ENCODE results near the gene SLC22A4. TPM values are rescaled to one million over a fixed set of nuclear protein-coding genes. Genes with fewer than 3 reads are reported as not detected.

SLC22A4 gene
- total and polyA plus RNA-seq, 2 of the 8 experiments (the other 6 are each of a cell fraction or from before 2014, with no cell fraction given) = 0.45 to 0.60 TPM

DNA sequence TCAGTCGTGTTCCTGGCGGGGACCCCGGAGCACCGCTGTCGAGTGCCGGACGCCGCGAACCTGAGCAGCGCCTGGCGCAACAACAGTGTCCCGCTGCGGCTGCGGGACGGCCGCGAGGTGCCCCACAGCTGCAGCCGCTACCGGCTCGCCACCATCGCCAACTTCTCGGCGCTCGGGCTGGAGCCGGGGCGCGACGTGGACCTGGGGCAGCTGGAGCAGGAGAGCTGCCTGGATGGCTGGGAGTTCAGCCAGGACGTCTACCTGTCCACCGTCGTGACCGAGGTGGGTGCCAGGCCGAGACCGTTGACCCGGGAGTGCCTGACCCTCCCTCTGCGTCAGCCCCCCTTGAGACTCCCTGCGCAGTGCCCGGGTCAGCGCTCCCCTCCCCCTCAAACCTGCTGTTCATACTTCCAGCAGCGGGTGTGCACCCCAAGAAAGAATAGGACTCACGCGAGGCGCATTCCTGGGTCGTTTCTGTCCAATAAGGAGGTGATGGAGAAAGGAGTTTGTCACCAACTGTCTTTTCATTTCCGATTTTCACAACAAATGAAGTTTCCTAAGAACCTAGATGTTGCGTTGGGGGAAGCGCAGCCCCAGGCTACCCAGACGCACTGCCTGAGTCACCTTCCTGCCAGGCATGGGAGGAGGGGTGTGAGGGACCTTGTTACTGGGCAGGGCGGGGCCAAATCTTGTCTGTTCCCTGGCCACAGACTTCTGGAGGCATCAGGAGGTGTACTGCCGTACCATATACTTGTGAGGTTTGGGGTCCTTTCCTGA, 722 bp downstream of the SLC22A4 start:
- Histone ChIP-seq H3K79me2 (ENCODE audit: control insufficient read depth in 1 of 2, insufficient read depth in 2 of 2, low read length in 2 of 2) (no peaks in the 10 kb centered on the region), H3K23ac (ENCODE audit: insufficient read length) (no peak overlapping the region), H3K27me3 (replicated peaks in 1 of 4; ENCODE audit: control insufficient read depth in 3 of 4, extremely low read depth in 1 of 4, insufficient read depth in 3 of 4, low read length in 3 of 4) (peaks cover 2 to 21% (median 16%) of the 10 kb centered on the region in 4 experiments), H2AFZ (ENCODE audit: low read length) (no peak overlapping the region), H2BK120ac (replicated peaks; ENCODE audit: low read depth, low read length) (no peak overlapping the region), H3K14ac (ENCODE audit: insufficient read length) (no peak overlapping the region), H3K56ac (replicated peaks; ENCODE audit: insufficient read length, low read depth, low read length) (no peak overlapping the region), H3K4me2 (ENCODE audit: insufficient read depth in 1 of 2, low read depth in 2 of 2, low read length in 2 of 2) (peak overlapping the region; percentile 91 to 93), H2AK5ac (ENCODE audit: low read depth, low read length) (no peak overlapping the region), H3K4me3 (ENCODE audit: extremely low read depth in 1 of 4, insufficient read depth in 2 of 4, low read depth in 3 of 4, low read length in 4 of 4) (peak overlapping the region; percentile 48 to 75 (median 56)), H4K5ac (ENCODE audit: insufficient read length, low read depth, low read length) (no peak overlapping the region), H2BK5ac (ENCODE audit: low read depth, low read length) (0 out of 2 replicates have a peak overlapping the region, but pooled peaks have one; percentile 41), H3K4me1 (replicated peaks in 1 of 4; ENCODE audit: control insufficient read depth in 3 of 4, insufficient read depth in 4 of 4, low read length in 3 of 4) (peaks cover 0 to 12% (median 3%) of the 10 kb centered on the region in 4 experiments; a peak in 5 of 7 replicates), H3K79me1 (ENCODE audit: low read depth, low read length) (no peaks in the 10 kb centered on the region), H4K91ac (replicated peaks; ENCODE audit: insufficient read length, low read length) (no peak overlapping the region), H2BK12ac (ENCODE audit: low read depth, low read length) (no peak overlapping the region; the same call in 1 of the 2 replicates), H3K9ac (replicated peaks in 1 of 4; ENCODE audit: extremely low read depth in 1 of 4, low read depth in 3 of 4, low read length in 3 of 4) (no peak overlapping the region), H2BK20ac (ENCODE audit: low read length) (no peak overlapping the region), H4K20me1 (replicated peaks in 1 of 2; ENCODE audit: control insufficient read depth in 1 of 2, insufficient read depth in 2 of 2, low read length in 2 of 2) (peaks cover 1 to 3% of the 10 kb centered on the region in 2 experiments), H3K18ac (ENCODE audit: extremely low read depth, low read length) (peak overlapping the region; percentile 56; the same call in 1 of the 2 replicates), H4K8ac (ENCODE audit: extremely low read depth, insufficient read depth, low read length) (no peak overlapping the region; the same call in 1 of the 2 replicates), H3K23me2 (ENCODE audit: low read depth, low read length) (peaks cover 18% of the 10 kb centered on the region), H3K36me3 (ENCODE audit: control insufficient read depth in 2 of 4, insufficient read depth in 4 of 4, low read length in 3 of 4) (no peaks in the 10 kb centered on the region; a peak in 1 of 8 replicates), H2BK15ac (ENCODE audit: low read length) (peak overlapping the region; percentile 94; the same call in 1 of the 2 replicates), H3K4ac (replicated peaks; ENCODE audit: insufficient read length, low read depth, low read length) (no peak overlapping the region), H3K9me3 (ENCODE audit: insufficient read depth in 2 of 2, low read depth in 1 of 2, low read length in 1 of 2) (no peaks in the 10 kb centered on the region), H3K27ac (ENCODE audit: low read depth, low read length) (no peak overlapping the region)
- DNase-seq (ENCODE audit: low read depth in 1 of 2, low spot score in 2 of 2) (no peak), FAIRE-seq (no peak)
- WGBS, 2 experiments (ENCODE audit: extremely low coverage in 1 of 2, insufficient coverage in 1 of 2, insufficient read length in 1 of 2, insufficient replicate concordance in 2 of 2, low coverage in 1 of 2, low lambda C conversion rate in 2 of 2, missing lambda C conversion rate in 1 of 2) = 4% methylated on average over 50 of the region's 50 CpGs; no CpG with 5 or more reads in 1 of the 2 experiments
- TF ChIP-seq EZH2 (IDR thresholded peaks at IDR 0.05; ENCODE audit: low read depth, low read length, severe bottlenecking) = peak; percentile 59
- no peak for TF ChIP-seq POLR2A (IDR thresholded peaks at IDR 0.05; ENCODE audit: control extremely low read depth in 1 of 2, low read depth in 2 of 2, low read length in 2 of 2)
- peak; percentile 66 for TF ChIP-seq KDM4A (IDR thresholded peaks at IDR 0.05; ENCODE audit: low read depth, low read length, severe bottlenecking)
- CTCF ChIA-PET (ENCODE audit: partially characterized antibody) = interaction anchor here (0.9 to 4.1 kb wide), 11 partner anchors 10 to 76 kb away, joined by 3 to 27 read pairs (median 4); no protein-coding TSS in a partner anchor
- POLR2A ChIA-PET (ENCODE audit: partially characterized antibody) = interaction anchor here (0.8 to 2.6 kb wide), 8 partner anchors 10 to 195 kb away, joined by 3 to 26 read pairs (median 4); partner anchors contain the start of genes IRF1 and P4HA2

Measured in H1 (cell line).